A549 (cell line): ENCODE results near the gene ALOX12. TPM values are rescaled to one million over a fixed set of nuclear protein-coding genes. Genes with fewer than 3 reads are reported as not detected.

Experiments used
- ATAC-seq, 2 experiments: fragments of 200-7000 bp in 1 of 2; fragments of >200 bp in 1 of 2; cut with Nextera tagmentation in 1 of 2; cut with Tn5 transposase in 1 of 2; 3 replicates each; pipeline versions ENCODE4 v1.8.0 to v1.9.1; 2018 to 2020; ENCODE audit warnings: mild to moderate bottlenecking in 1 of 2, moderate library complexity in 1 of 2
- CTCF ChIA-PET: fragments of 300-600 bp; sonication (Branson Sonifier 250); formaldehyde crosslinking; extraction: SDS; loops from one replicate; lab custom pipeline; 2021; ENCODE audit warnings: antibody characterized with exemption, inconsistent platforms; lab: Yijun Ruan, JAX
- POLR2A ChIA-PET: fragments of 350-600 bp; formaldehyde crosslinking; extraction: SDS; loops from one replicate; lab custom pipeline; 2021; ENCODE audit warnings: antibody characterized with exemption, inconsistent platforms; lab: Yijun Ruan, JAX
- DNase-seq, 2 experiments: peaks; one replicate each; pipeline versions ENCODE4 v3.0.0 to v3.0.0-alpha.2; 2011 to 2016; ENCODE audit warnings: low read depth in 1 of 2, low spot score in 1 of 2
- FAIRE-seq: peaks from 2 replicates; lab custom pipeline; 2011; peaks lifted over from hg19 to GRCh38; lab: Jason Lieb, UNC
- H3K27ac ChIP-seq, 2 experiments: fragments of >200 bp; sonication (Bioruptor Twin); formaldehyde crosslinking; 3 replicates each; pipeline ENCODE4 v1.5.1; 2016 to 2017
- H3K4me1 ChIP-seq: fragments of >200 bp; sonication (Bioruptor Twin); formaldehyde crosslinking; 3 replicates; pipeline ENCODE4 v1.6.1; 2016
- H3K4me2 ChIP-seq: fragments of >200 bp; sonication (Bioruptor Twin); formaldehyde crosslinking; 3 replicates; pipeline ENCODE4 v1.6.1; 2016
- H3K4me3 ChIP-seq: fragments of >200 bp; sonication (Bioruptor Twin); formaldehyde crosslinking; 3 replicates; pipeline ENCODE4 v1.5.1; 2016
- H3K9me3 ChIP-seq: fragments of >200 bp; sonication (Bioruptor Twin); formaldehyde crosslinking; 3 replicates; pipeline ENCODE4 v1.6.1; 2016
- CHD2 ChIP-seq: fragments of 150-350 bp; IDR thresholded peaks from 2 replicates; pipeline ENCODE4 v1.6.1; 2014; ENCODE audit warnings: low read length; ENCODE audit not compliant: partially characterized antibody
- CHD4 ChIP-seq: fragments of 200-600 bp; sonication (generic); IDR thresholded peaks from 2 replicates; pipeline ENCODE4 v1.6.1; 2016; ENCODE audit warnings: antibody characterized with exemption, mild to moderate bottlenecking, borderline replicate concordance
- CTCF ChIP-seq: fragments of >200 bp; sonication (Bioruptor Twin); formaldehyde crosslinking; IDR thresholded peaks from 3 replicates; pipeline ENCODE4 v1.5.1; 2016
- EHF ChIP-seq: fragments of 250-450 bp; sonication (Bioruptor Pico); IDR thresholded peaks from 2 replicates; pipeline ENCODE4 v1.5.0; 2020; ENCODE audit warnings: mild to moderate bottlenecking
- ELK1 ChIP-seq: fragments of 150-350 bp; IDR thresholded peaks from 2 replicates; pipeline ENCODE4 v1.6.1; 2014; ENCODE audit warnings: low read depth, mild to moderate bottlenecking, low read length
- FOSL2 ChIP-seq, 2 experiments: fragments of 450-650 bp in 1 of 2; fragments of >200 bp in 1 of 2; sonication (Bioruptor Twin) in 1 of 2; formaldehyde crosslinking; IDR thresholded peaks; 2 replicates each; pipeline versions ENCODE4 v1.5.0 to v1.6.1; 2016 to 2020; ENCODE audit warnings: mild to moderate bottlenecking in 1 of 2, moderate library complexity in 1 of 2
- GATA3 ChIP-seq: IDR thresholded peaks from 2 replicates; pipeline ENCODE4 v1.6.1; 2012; ENCODE audit warnings: borderline replicate concordance
- HEYL ChIP-seq: fragments of 250-450 bp; sonication (Bioruptor Pico); IDR thresholded peaks from 2 replicates; pipeline ENCODE4 v1.8.0; 2021; ENCODE audit warnings: mild to moderate bottlenecking, moderate library complexity
- MAFK ChIP-seq: fragments of 450-650 bp; IDR thresholded peaks from 2 replicates; pipeline ENCODE4 v1.6.1; 2014; ENCODE audit not compliant: partially characterized antibody
- RAD21 ChIP-seq, 2 experiments: fragments of >200 bp in 1 of 2; sonication (Bioruptor Twin) in 1 of 2; formaldehyde crosslinking in 1 of 2; IDR thresholded peaks in 1 of 2; conservative IDR thresholded peaks in 1 of 2; 2 replicates in 1 of 2; 3 replicates in 1 of 2; pipeline ENCODE4 v1.6.1; 2012 to 2018; ENCODE audit warnings: inconsistent platforms in 1 of 2
- RNF2 ChIP-seq: fragments of 200-600 bp; sonication (generic); IDR thresholded peaks from 2 replicates; pipeline ENCODE4 v1.6.1; 2016; ENCODE audit warnings: low read depth, mild to moderate bottlenecking, antibody characterized with exemption, moderate library complexity, borderline replicate concordance
- SMC3 ChIP-seq: fragments of >200 bp; sonication (Bioruptor Twin); formaldehyde crosslinking; IDR thresholded peaks from 3 replicates; pipeline ENCODE4 v1.6.1; 2018; ENCODE audit warnings: inconsistent platforms
- ZNF302 ChIP-seq: fragments of 250-450 bp; sonication (Bioruptor Pico); IDR thresholded peaks from 2 replicates; pipeline ENCODE4 v1.9.0; 2021; ENCODE audit warnings: inconsistent platforms, mild to moderate bottlenecking, moderate library complexity
- WGBS: methylation state at CpG from one replicate; pipeline ENCODE4 v1.1.6; 2017; ENCODE audit errors: missing lambda C conversion rate; 5-methylcytosine and 5-hydroxymethylcytosine counted together
- polyA plus RNA-seq, 4 experiments: library from polyadenylated mRNA; depleted of rRNA in 3 of 4; stranded (reverse); fragments of >200 nt; fragmentation: RNase III in 1 of 4; extraction: RNeasy Plus Mini Kit Qiagen cat#74134 plus additional on column Dnase treatment in 1 of 4; gene quantifications; 2 replicates in 3 of 4; 3 replicates in 1 of 4; pipeline ENCODE4 v1.2.3, GENCODE V29; 2011 to 2017

The ALOX12 gene
- polyA plus RNA-seq, 2 of the 4 experiments (the other 2 are of a cell fraction) = not detected

- TF ChIP-seq FOSL2 (IDR thresholded peaks at IDR 0.05) = no peak
- peak; percentile 23; the same call in 1 of the 2 replicates for TF ChIP-seq FOSL2 (CRISPR knock-in tag; IDR thresholded peaks at IDR 0.05)
- TF ChIP-seq CHD4 = no peak
- TF ChIP-seq ELK1 = no peak
- CTCF ChIA-PET = interaction anchor here (0.8 to 15.6 kb wide), 10 partner anchors 8 to 333 kb away, joined by 3 to 293 read pairs (median 4); partner anchors contain the start of gene SLC13A5
- H3K27ac ChIP-seq = no peak overlapping the region
- no peak overlapping the region for H3K4me3 ChIP-seq
- FAIRE-seq = no peak
- POLR2A ChIA-PET = interaction anchor here (0.5 kb wide), 1 partner anchor 88 kb away, joined by 3 read pairs; no protein-coding TSS in a partner anchor
- DNase-seq = no peak
- no peak overlapping the region for H3K4me2 ChIP-seq
- 78% methylated on average over 11 of the region's 11 CpGs for WGBS
- H3K4me1 ChIP-seq = no peaks in the 10 kb centered on the region
- no peak for ATAC-seq
- no peaks in the 10 kb centered on the region for H3K9me3 ChIP-seq
These were observed 3.1 kb downstream of the ALOX12 start for GRCh38 chr17:6998855-6999508.

GRCh38 chr17:7001318-7001961 lies 5.6 kb downstream of the ALOX12 start:
- CTCF ChIA-PET = interaction anchor here (0.8 to 15.6 kb wide), 10 partner anchors 11 to 335 kb away, joined by 3 to 293 read pairs (median 6); partner anchors contain the start of gene TEKT1
- ATAC-seq (peak in 1 of 2 experiments; percentile 49; a peak in 3 of 6 replicates), DNase-seq (peak in 1 of 2 experiments; percentile 65), FAIRE-seq (no peak)
- WGBS = 64% methylated on average over 10 of the region's 10 CpGs
- no peaks in the 10 kb centered on the region for H3K9me3 ChIP-seq
- H3K4me2 ChIP-seq = no peak overlapping the region
- no peak overlapping the region for H3K27ac ChIP-seq
- POLR2A ChIA-PET = no interaction called here
- H3K4me1 ChIP-seq = no peaks in the 10 kb centered on the region
- TF ChIP-seq SMC3 = peak; percentile 73
- TF ChIP-seq RAD21 (conservative IDR thresholded peaks at IDR 0.05 in 1 of 2, IDR thresholded peaks at IDR 0.05 in 1 of 2) = peak; percentile 50 to 51
- no peak for TF ChIP-seq ZNF302
- peak; percentile 67 for TF ChIP-seq CTCF
- no peak overlapping the region for H3K4me3 ChIP-seq

- no peaks in the 10 kb centered on the region for H3K4me1 ChIP-seq
- WGBS = 92% methylated on average over 6 of the region's 6 CpGs
- no peak overlapping the region for H3K4me3 ChIP-seq
- CTCF ChIA-PET = interaction anchor here (0.6 to 15.6 kb wide), 18 partner anchors 8 to 575 kb away, joined by 3 to 293 read pairs (median 10); partner anchors contain the start of genes ALOX12 and TEKT1
- POLR2A ChIA-PET = no interaction called here
- H3K4me2 ChIP-seq = no peak overlapping the region
- no peak overlapping the region for H3K27ac ChIP-seq
- ATAC-seq (no peak), DNase-seq (no peak), FAIRE-seq (peak; percentile 46)
- H3K9me3 ChIP-seq = no peaks in the 10 kb centered on the region
- TF ChIP-seq EHF (CRISPR knock-in tag) (no peak), GATA3 (no peak), RNF2 (no peak), HEYL (CRISPR knock-in tag) (no peak), CHD2 (no peak), CHD4 (no peak), MAFK (peak; percentile 69), CTCF (no peak)
These were observed 6.6 kb downstream of the ALOX12 start for GRCh38 chr17:7002288-7003047.
